Measurements from ENCODE around the gene TMPRSS6. TPM values are rescaled to one million over a fixed set of nuclear protein-coding genes. Genes with fewer than 3 reads are reported as not detected.

The TMPRSS6 gene
- total and polyA plus RNA-seq, 2 of the 13 experiments (the other 11 are each of a cell fraction or from before 2014, with no cell fraction given), result 4.2 to 4.8 TPM

- TF ChIP-seq SOX13 (IDR thresholded peaks at IDR 0.05), result peak; percentile 91
- peak in 1 of 2 experiments; percentile 88; a peak in 2 of 4 replicates for TF ChIP-seq SOX13 (CRISPR knock-in tag; conservative IDR thresholded peaks at IDR 0.05 in 1 of 2, IDR thresholded peaks at IDR 0.05 in 1 of 2)
- no peak for TF ChIP-seq ONECUT2 (CRISPR knock-in tag; IDR thresholded peaks at IDR 0.05)
- TF ChIP-seq FOXJ3 (CRISPR knock-in tag; IDR thresholded peaks at IDR 0.05; ENCODE audit: borderline replicate concordance), result peak; percentile 99
- TF ChIP-seq HOXD1 (CRISPR knock-in tag; IDR thresholded peaks at IDR 0.05), result peak; percentile 84
- TF ChIP-seq KDM5A (IDR thresholded peaks at IDR 0.05; ENCODE audit: borderline replicate concordance, low read length), result no peak
- peak; percentile 39; the same call in 1 of the 2 replicates for TF ChIP-seq ZNF850 (CRISPR knock-in tag; conservative IDR thresholded peaks at IDR 0.05)
- no peak for TF ChIP-seq EEA1 (CRISPR knock-in tag; IDR thresholded peaks at IDR 0.05; ENCODE audit: borderline replicate concordance)
- peak; percentile 91 for TF ChIP-seq ZSCAN5A (CRISPR knock-in tag; IDR thresholded peaks at IDR 0.05; ENCODE audit: borderline replicate concordance)
- peak; percentile 100 for TF ChIP-seq HNF1B (CRISPR knock-in tag; IDR thresholded peaks at IDR 0.05)
- TF ChIP-seq TSC22D2 (CRISPR knock-in tag; IDR thresholded peaks at IDR 0.05; ENCODE audit: borderline replicate concordance), result 0 out of 2 replicates have a peak, but pooled peaks have one; percentile 37
- TF ChIP-seq FOXA3 (CRISPR knock-in tag; IDR thresholded peaks at IDR 0.05), result peak; percentile 99
- no peak for TF ChIP-seq AKNA (CRISPR knock-in tag; IDR thresholded peaks at IDR 0.05; ENCODE audit: borderline replicate concordance)
- TF ChIP-seq HOXA3 (CRISPR knock-in tag; IDR thresholded peaks at IDR 0.05), result peak; percentile 95
- peak; percentile 81 for TF ChIP-seq ZNF431 (CRISPR knock-in tag; IDR thresholded peaks at IDR 0.05; ENCODE audit: borderline replicate concordance, low read depth)
- TF ChIP-seq ZNF670 (CRISPR knock-in tag; IDR thresholded peaks at IDR 0.05; ENCODE audit: borderline replicate concordance), result peak; percentile 96
- TF ChIP-seq AGO2 (optimal IDR thresholded peaks at IDR 0.05; ENCODE audit: low read depth, low read length), result no peak
- TF ChIP-seq ZNF691 (CRISPR knock-in tag; IDR thresholded peaks at IDR 0.05; ENCODE audit: borderline replicate concordance, low read depth), result no peak
Observed at GRCh38 chr22:37032535-37033460, 76.7 kb downstream of the TMPRSS6 start (continued).
